Mesendoderm (in vitro differentiated cells): ENCODE results near the gene IL17B.
A peak's percentile ranks its signal among the peaks of the same experiment; 100 is the strongest.

ENCODE experiments used
- DNase-seq: peaks from one replicate; pipeline ENCODE4 v3.0.0; 2013
- H2AK5ac ChIP-seq: 2 replicates; pipeline ENCODE4 v1.6.1; 2013; ENCODE audit warnings: low read length, inconsistent platforms
- H2BK120ac ChIP-seq: 2 replicates; pipeline ENCODE4 v1.6.1; 2013; ENCODE audit warnings: low read depth, mild to moderate bottlenecking, low read length, moderate library complexity, mixed read lengths
- H2BK15ac ChIP-seq: replicated peaks from 2 replicates; pipeline ENCODE4 v1.6.1; 2013; ENCODE audit warnings: low read depth, mild to moderate bottlenecking, moderate library complexity
- H2BK5ac ChIP-seq: 2 replicates; pipeline ENCODE4 v1.6.1; 2013; ENCODE audit warnings: low read length, inconsistent platforms
- H3K18ac ChIP-seq: 2 replicates; pipeline ENCODE4 v1.6.1; 2013; ENCODE audit warnings: mild to moderate bottlenecking, low read length, mixed read lengths
- H3K23ac ChIP-seq: one replicate; pipeline ENCODE4 v1.6.1; 2013; ENCODE audit warnings: low read length
- H3K27ac ChIP-seq: 2 replicates; pipeline ENCODE4 v1.5.1; 2013; ENCODE audit warnings: low read depth, mild to moderate bottlenecking, inconsistent platforms, low read length, moderate library complexity
- H3K27me3 ChIP-seq: 2 replicates; pipeline ENCODE4 v1.6.1; 2013; ENCODE audit warnings: low read length, control low read depth, mild to moderate bottlenecking, inconsistent platforms; ENCODE audit not compliant: insufficient read depth, poor library complexity
- H3K36me3 ChIP-seq: 2 replicates; pipeline ENCODE4 v1.6.1; 2013; ENCODE audit warnings: low read length, inconsistent platforms; ENCODE audit not compliant: control insufficient read depth, insufficient read depth
- H3K4ac ChIP-seq: one replicate; pipeline ENCODE4 v1.6.1; 2013; ENCODE audit warnings: low read depth, mild to moderate bottlenecking, low read length, moderate library complexity
- H3K4me1 ChIP-seq: 2 replicates; pipeline ENCODE4 v1.6.1; 2013; ENCODE audit warnings: low read depth, low read length, inconsistent platforms; ENCODE audit not compliant: control insufficient read depth
- H3K4me2 ChIP-seq: 2 replicates; pipeline ENCODE4 v1.6.1; 2013; ENCODE audit warnings: low read length
- H3K4me3 ChIP-seq: 2 replicates; pipeline ENCODE4 v1.5.1; 2013; ENCODE audit warnings: mild to moderate bottlenecking, low read length
- H3K56ac ChIP-seq: one replicate; pipeline ENCODE4 v1.6.1; 2013; ENCODE audit warnings: low read length
- H3K79me1 ChIP-seq: 2 replicates; pipeline ENCODE4 v1.6.1; 2013; ENCODE audit warnings: low read length, inconsistent platforms
- H3K79me2 ChIP-seq: 2 replicates; pipeline ENCODE4 v1.6.1; 2013; ENCODE audit warnings: mild to moderate bottlenecking, low read length; ENCODE audit not compliant: control insufficient read depth, insufficient read depth
- H3K9ac ChIP-seq: 2 replicates; pipeline ENCODE4 v1.6.1; 2013; ENCODE audit warnings: low read length, inconsistent platforms
- H4K5ac ChIP-seq: one replicate; pipeline ENCODE4 v1.6.1; 2013; ENCODE audit warnings: low read length
- H4K8ac ChIP-seq: one replicate; pipeline ENCODE4 v1.6.1; 2013; ENCODE audit warnings: low read depth, mild to moderate bottlenecking, control low read depth, low read length, moderate library complexity
- WGBS: extraction: QIAGEN DNeasy Blood & Tissue Kit; methylation state at CpG from one replicate; pipeline ENCODE4 v1.1.7; 2013; ENCODE audit warnings: low lambda C conversion rate, missing lambda C conversion rate; ENCODE audit not compliant: insufficient coverage; ENCODE audit errors: extremely low coverage; 5-methylcytosine and 5-hydroxymethylcytosine counted together

The IL17B gene

DNA sequence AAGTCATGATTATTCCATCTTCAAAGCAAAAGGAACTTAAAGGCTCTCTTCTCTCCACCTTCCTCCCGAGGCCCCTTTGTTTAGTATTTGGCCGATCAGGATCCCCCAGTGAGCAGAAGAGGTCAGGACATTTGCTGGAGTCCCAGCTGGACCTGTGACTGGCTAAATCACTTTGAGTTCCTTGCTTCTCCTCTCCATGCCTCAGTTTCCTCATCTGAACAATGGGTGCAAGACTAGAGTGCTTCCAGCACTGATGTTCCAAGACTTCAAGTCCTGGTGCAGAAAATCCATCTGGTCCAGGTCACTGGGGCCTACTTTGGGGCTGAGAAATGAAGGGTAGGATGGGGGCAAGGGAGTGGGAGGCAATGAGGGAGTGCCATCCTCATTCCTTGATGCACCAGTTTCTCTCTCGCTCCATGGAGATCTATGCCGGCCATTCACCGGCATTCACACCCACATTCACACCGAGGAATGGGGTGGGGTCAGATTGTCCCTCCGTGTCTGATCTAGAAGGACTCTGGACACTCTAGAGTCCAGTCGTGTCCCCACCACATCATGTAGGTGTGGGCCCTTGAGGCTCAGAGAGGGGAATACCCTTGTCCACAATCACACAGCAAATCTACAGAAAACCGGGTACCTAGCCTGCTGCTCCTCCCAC is 38.7 kb upstream of the IL17B start:
- Histone ChIP-seq H3K27me3 (no peaks in the 10 kb centered on the region), H2BK15ac (no peak overlapping the region), H3K79me1 (no peaks in the 10 kb centered on the region), H3K79me2 (no peaks in the 10 kb centered on the region), H3K4ac (no peak overlapping the region), H3K36me3 (no peaks in the 10 kb centered on the region), H3K27ac (no peak overlapping the region), H4K5ac (no peak overlapping the region), H3K23ac (no peak overlapping the region), H4K8ac (no peak overlapping the region), H3K4me3 (no peak overlapping the region), H2AK5ac (no peak overlapping the region), H3K18ac (no peak overlapping the region), H2BK5ac (no peak overlapping the region), H2BK120ac (no peak overlapping the region), H3K56ac (no peak overlapping the region), H3K4me1 (peaks cover 5% of the 10 kb centered on the region), H3K9ac (no peak overlapping the region), H3K4me2 (no peak overlapping the region)
- DNase-seq = no peak
- WGBS = no CpG with 5 or more reads among the region's 9 CpGs

DNA sequence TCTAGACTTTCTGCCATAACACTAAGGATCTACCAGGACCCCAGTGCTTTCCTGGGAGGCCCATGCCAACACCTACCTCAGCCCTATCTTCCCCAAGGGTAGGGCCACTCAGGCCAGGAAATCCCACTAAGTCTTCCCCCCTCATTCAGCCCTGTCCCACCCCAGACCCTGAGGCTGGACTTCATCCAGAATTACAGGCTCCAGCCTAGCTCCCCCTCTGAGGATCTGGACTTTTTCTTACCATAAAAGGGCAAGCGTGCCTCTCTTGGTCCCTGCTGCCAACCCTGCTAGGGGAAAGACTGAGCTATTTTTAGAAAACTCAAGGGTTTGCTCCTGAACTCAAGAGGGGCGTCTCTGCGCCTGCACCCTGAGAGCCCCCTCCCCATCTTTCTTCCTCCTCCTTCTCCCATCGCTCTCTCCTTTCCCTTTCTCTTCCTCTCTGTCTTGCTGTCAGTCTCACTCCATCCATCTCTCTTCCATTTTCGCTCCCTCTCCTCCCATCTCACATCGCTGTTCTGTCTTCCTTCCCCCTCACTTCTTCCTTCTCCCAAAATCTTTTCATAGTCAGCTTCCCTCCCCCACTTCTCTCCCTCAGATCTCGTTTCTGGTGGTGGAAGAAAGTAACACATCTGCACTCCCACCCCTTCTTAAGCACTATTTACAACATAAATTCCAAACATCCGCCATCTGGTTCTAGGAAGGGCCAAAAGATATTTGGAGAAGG is 38.1 kb upstream of the IL17B start:
- DNase-seq = no peak
- H2BK5ac ChIP-seq = peak overlapping the region; percentile 51
- no peak overlapping the region for H3K4me2 ChIP-seq
- no peaks in the 10 kb centered on the region for H3K27me3 ChIP-seq
- H4K5ac ChIP-seq = peak overlapping the region; percentile 13
- whole genome bisulfite sequencing = 100% methylated on average over 2 of the region's 8 CpGs
- peak overlapping the region; percentile 6 for H3K18ac ChIP-seq
- peak overlapping the region; percentile 41 for H3K9ac ChIP-seq
- peak overlapping the region; percentile 8 for H3K56ac ChIP-seq
- H2BK120ac ChIP-seq = no peak overlapping the region
- H3K23ac ChIP-seq = no peak overlapping the region
- no peak overlapping the region for H2AK5ac ChIP-seq
- no peak overlapping the region for H4K8ac ChIP-seq
- H3K4me3 ChIP-seq = no peak overlapping the region
- no peaks in the 10 kb centered on the region for H3K36me3 ChIP-seq
- H3K79me1 ChIP-seq = no peaks in the 10 kb centered on the region
- H3K4me1 ChIP-seq = peaks cover 4% of the 10 kb centered on the region
- no peaks in the 10 kb centered on the region for H3K79me2 ChIP-seq
- no peak overlapping the region for H3K4ac ChIP-seq
- H2BK15ac ChIP-seq = no peak overlapping the region
- no peak overlapping the region for H3K27ac ChIP-seq

DNA sequence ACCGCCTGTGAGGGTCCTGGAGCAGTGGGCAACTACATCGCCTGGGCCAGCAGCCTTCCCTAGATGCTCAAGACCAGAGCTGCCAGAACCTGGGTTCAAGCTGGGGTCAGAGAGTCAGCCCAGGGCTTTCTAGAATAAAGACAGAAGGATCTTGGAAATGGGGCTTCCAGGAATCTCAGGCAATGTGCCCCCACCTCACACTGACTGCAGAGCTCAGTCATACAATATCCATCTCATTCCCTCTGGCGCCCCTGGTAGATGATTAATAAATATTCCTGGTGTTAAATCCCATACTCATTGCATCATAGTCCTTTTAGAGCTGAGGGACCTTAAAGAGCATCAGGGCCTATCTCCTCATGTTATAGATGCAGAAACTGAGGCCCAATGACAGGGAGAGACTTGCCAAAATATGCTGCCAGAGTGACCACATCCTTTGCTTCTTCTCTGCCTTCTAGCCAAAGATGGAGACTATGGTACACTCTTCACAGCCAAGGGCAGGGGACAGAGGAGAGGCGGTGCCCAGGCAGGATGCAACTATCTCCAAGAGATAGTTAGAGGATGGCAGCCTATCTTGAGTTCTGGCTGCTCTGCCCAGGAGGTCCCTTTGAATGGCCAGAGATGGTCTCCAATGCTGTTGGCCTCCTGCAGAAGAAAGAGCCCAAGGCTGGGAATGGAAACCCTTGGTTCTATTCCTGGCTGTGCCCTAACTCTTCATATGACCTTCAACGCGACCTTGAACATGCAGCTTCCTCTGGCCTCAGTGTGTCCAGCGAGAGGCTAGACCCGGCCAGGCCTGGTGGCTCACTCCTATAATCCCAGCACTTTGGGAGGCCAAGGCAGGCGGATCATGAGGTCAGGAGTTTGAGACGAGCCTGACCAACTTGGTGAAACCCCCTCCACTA is 36.2 kb upstream of the IL17B start:
- no peak overlapping the region for H2AK5ac ChIP-seq
- no peak overlapping the region for H4K5ac ChIP-seq
- no peak overlapping the region for H3K4me3 ChIP-seq
- no peaks in the 10 kb centered on the region for H3K79me1 ChIP-seq
- no peak overlapping the region for H3K27ac ChIP-seq
- peaks cover 12% of the 10 kb centered on the region for H3K4me1 ChIP-seq
- no peaks in the 10 kb centered on the region for H3K79me2 ChIP-seq
- DNase-seq = no peak
- no peak overlapping the region for H3K9ac ChIP-seq
- H3K56ac ChIP-seq = no peak overlapping the region
- no peak overlapping the region for H2BK5ac ChIP-seq
- H4K8ac ChIP-seq = no peak overlapping the region
- no peak overlapping the region for H2BK120ac ChIP-seq
- no peak overlapping the region for H2BK15ac ChIP-seq
- H3K4ac ChIP-seq = no peak overlapping the region
- no peak overlapping the region for H3K18ac ChIP-seq
- no peaks in the 10 kb centered on the region for H3K27me3 ChIP-seq
- no peak overlapping the region for H3K23ac ChIP-seq
- no peaks in the 10 kb centered on the region for H3K36me3 ChIP-seq
- no CpG with 5 or more reads among the region's 10 CpGs for WGBS
- no peak overlapping the region for H3K4me2 ChIP-seq

DNA sequence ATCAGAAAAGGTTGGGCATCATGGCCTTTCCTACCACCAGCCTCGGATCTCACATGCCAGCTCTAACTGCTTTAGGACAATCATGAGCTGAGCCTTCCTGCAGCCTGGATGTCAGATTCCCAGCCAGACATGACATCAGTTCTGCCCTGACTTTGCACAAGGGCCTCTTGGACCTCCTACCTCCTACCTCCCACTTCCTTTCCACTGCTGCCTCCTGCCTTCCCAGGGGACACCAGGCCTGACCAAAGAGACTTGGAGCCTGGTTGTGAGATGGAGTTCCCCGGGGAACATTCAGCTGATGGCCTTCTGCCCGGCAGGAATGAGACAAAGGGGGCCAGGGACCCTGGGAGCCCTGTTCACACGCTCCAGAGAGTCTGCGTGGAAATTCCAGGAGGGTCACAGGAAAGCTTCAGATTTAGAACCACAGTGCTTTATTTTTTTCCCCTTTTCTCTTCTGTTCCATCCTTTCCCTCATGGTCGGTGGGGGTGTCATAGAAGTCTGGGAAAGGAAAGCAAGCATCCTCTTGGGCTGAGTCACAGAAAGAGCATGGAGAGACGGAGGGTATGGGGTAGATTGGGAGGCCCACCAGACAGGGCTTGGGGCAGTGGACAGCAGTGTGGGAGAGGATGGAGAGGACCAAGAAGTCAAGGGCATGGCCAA is 35.4 kb upstream of the IL17B start:
- no peak overlapping the region for H3K27ac ChIP-seq
- WGBS = no CpG with 5 or more reads among the region's 7 CpGs
- no peak overlapping the region for H4K8ac ChIP-seq
- H3K4me3 ChIP-seq = no peak overlapping the region
- no peaks in the 10 kb centered on the region for H3K79me1 ChIP-seq
- H3K79me2 ChIP-seq = no peaks in the 10 kb centered on the region
- no peak overlapping the region for H3K9ac ChIP-seq
- no peak overlapping the region for H2BK5ac ChIP-seq
- H4K5ac ChIP-seq = no peak overlapping the region
- H3K23ac ChIP-seq = no peak overlapping the region
- H2BK15ac ChIP-seq = no peak overlapping the region
- H3K36me3 ChIP-seq = no peaks in the 10 kb centered on the region
- H3K4ac ChIP-seq = no peak overlapping the region
- no peak overlapping the region for H2BK120ac ChIP-seq
- peak overlapping the region; percentile 9 for H2AK5ac ChIP-seq
- H3K4me1 ChIP-seq = peaks cover 15% of the 10 kb centered on the region
- DNase-seq = peak; percentile 48
- no peak overlapping the region for H3K18ac ChIP-seq
- H3K56ac ChIP-seq = no peak overlapping the region
- H3K27me3 ChIP-seq = no peaks in the 10 kb centered on the region
- H3K4me2 ChIP-seq = no peak overlapping the region

DNA sequence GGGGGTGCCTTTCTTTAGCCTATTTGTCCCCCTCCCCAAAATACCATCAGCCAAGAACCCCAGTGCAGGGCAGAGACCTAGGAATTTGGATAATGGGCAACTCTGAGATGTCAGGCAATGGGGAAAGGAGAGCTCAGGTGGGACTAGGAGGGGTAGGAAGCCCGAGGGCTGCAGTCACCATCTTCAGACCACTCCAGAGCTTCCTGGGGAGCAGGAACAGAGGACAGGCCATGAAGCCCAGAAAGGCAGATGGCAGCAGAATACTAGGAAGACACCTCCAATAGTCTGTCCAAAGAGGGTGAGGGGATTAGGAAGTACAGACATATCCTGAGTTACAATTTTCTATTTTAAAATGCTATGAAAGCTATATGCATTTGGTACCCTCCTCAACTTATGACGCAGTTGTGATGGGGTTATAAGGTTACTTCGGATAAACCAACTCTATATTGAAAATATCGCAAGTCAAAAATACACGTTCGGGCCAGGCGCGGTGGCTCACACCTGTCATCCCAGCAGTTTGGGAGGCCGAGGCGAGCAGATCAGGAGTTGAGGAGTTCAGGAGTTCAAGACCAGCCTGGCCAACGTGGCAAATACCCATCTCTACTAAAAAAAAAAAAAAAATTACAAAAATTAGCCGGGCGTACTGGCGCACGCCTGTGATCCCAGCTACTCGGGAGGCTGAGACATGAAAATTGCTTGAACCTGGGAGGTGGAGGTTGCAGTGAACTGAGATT is 34.6 kb upstream of the IL17B start:
- Histone ChIP-seq H2BK5ac (no peak overlapping the region), H3K18ac (no peak overlapping the region), H2BK15ac (no peak overlapping the region), H3K27ac (no peak overlapping the region), H3K9ac (no peak overlapping the region), H3K27me3 (no peaks in the 10 kb centered on the region), H4K5ac (no peak overlapping the region), H3K36me3 (no peaks in the 10 kb centered on the region), H3K4me1 (peaks cover 17% of the 10 kb centered on the region), H3K56ac (no peak overlapping the region), H3K4ac (no peak overlapping the region), H3K23ac (no peak overlapping the region), H3K4me3 (no peak overlapping the region), H3K4me2 (no peak overlapping the region), H4K8ac (no peak overlapping the region), H3K79me1 (no peaks in the 10 kb centered on the region), H2AK5ac (no peak overlapping the region), H3K79me2 (no peaks in the 10 kb centered on the region), H2BK120ac (no peak overlapping the region)
- no peak for DNase-seq
- WGBS = no CpG with 5 or more reads among the region's 16 CpGs
